Measurements from ENCODE around the gene AP1G1. TPM values are rescaled to one million over a fixed set of nuclear protein-coding genes. Genes with fewer than 3 reads are reported as not detected.

The AP1G1 gene
- polyA plus RNA-seq, 3 donors: 6.7 to 43.8 (median 10.7) TPM

DNA sequence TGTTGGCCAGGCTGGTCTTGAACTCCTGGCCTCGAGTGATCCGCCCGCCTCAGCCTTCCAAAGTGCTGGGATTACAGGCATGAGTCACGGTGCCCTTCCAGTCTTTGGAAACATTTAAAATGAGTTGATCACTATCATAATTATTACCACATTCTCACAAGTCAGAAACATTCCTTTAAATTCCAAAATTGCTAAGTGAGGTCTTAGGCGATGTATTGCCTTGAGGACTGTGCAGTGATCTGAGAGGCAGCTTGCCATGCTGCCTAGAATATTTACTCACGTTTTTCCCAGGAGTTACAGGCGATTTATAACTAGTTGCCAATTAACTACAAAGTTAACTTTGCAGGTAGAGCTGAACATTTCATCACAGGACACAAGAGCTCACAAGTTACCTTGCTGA is 31.4 kb upstream of the AP1G1 start:
- Histone ChIP-seq H3K27me3 (ENCODE audit: control insufficient read depth in 2 of 2, insufficient read depth in 2 of 2, low read length in 2 of 2) (no peaks in the 10 kb centered on the region), H3K36me3 (replicated peaks in 1 of 2; ENCODE audit: control insufficient read depth in 1 of 2, insufficient read depth in 2 of 2, low read length in 2 of 2) (no peaks in the 10 kb centered on the region), H3K9me3 (replicated peaks in 1 of 2; ENCODE audit: control insufficient read depth in 1 of 2, insufficient read depth in 1 of 2, low read length in 2 of 2) (no peaks in the 10 kb centered on the region), H2AFZ (ENCODE audit: insufficient read depth, low read depth, low read length, poor library complexity, severe bottlenecking) (no peak overlapping the region), H3K9ac (ENCODE audit: insufficient read depth, low read length, poor library complexity, severe bottlenecking) (no peak overlapping the region), H3K27ac (ENCODE audit: low read depth in 1 of 2, low read length in 2 of 2) (no peak overlapping the region), H3K4me2 (replicated peaks; ENCODE audit: extremely low read depth, low read length, poor library complexity, severe bottlenecking) (no peak overlapping the region), H3K4me3 (replicated peaks in 1 of 3; ENCODE audit: low read depth in 2 of 3, low read length in 3 of 3) (no peak overlapping the region), H3K79me2 (ENCODE audit: insufficient read depth, low read length) (no peaks in the 10 kb centered on the region), H4K20me1 (ENCODE audit: insufficient read depth, low read length) (no peaks in the 10 kb centered on the region), H3K4me1 (ENCODE audit: control insufficient read depth in 1 of 2, insufficient read depth in 2 of 2, low read length in 2 of 2) (peaks cover 1 to 2% of the 10 kb centered on the region in 2 donors)
- Mint-ChIP-seq H3K27me3 (ENCODE audit: low read depth in 3 of 3) (peaks cover 2 to 4% (median 3%) of the 10 kb centered on the region in 3 donors), H3K4me1 (peaks cover 4% of the 10 kb centered on the region), H3K27ac (no peak overlapping the region), H3K36me3 (no peaks in the 10 kb centered on the region), H3K4me3 (no peak overlapping the region), H3K9me3 (no peaks in the 10 kb centered on the region)
- WGBS (ENCODE audit: insufficient coverage): 80% methylated on average over 3 of the region's 7 CpGs
- intact Hi-C loops (cut with micrococcal nuclease): no loop called here
- no peak for DNase-seq
- no peak for TF ChIP-seq CTCF (IDR thresholded peaks at IDR 0.05)

DNA sequence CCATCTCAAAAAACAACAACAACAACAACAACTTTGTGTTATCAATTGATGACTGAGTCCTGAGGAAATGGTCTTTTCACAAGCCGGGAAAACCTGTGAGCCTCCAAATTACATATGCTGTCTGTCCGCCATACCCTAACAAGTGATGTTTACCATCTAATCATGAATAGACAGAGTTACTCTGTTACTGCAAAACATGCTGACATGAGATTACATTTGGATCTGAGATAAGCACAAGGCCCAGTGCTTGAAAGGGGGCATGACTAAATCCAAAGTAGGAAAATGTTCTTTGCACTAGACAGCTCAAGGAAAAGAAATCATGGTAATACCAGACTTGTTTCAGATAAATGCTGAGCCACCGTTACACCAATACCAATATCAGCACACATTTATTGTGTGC is 28.5 kb upstream of the AP1G1 start:
- H2AFZ ChIP-seq (ENCODE audit: insufficient read depth, low read depth, low read length, poor library complexity, severe bottlenecking): no peak overlapping the region
- no peak for TF ChIP-seq CTCF (IDR thresholded peaks at IDR 0.05)
- Mint-ChIP-seq H3K4me3 (no peak overlapping the region), H3K36me3 (no peaks in the 10 kb centered on the region), H3K27ac (no peak overlapping the region), H3K27me3 (ENCODE audit: low read depth in 3 of 3) (peaks cover 1 to 4% (median 4%) of the 10 kb centered on the region in 3 donors), H3K9me3 (peaks cover 0 to 2% (median 0%) of the 10 kb centered on the region in 7 donors), H3K4me1 (no peaks in the 10 kb centered on the region)
- H3K4me2 ChIP-seq (replicated peaks; ENCODE audit: extremely low read depth, low read length, poor library complexity, severe bottlenecking): no peak overlapping the region
- H4K20me1 ChIP-seq (ENCODE audit: insufficient read depth, low read length): no peaks in the 10 kb centered on the region
- intact Hi-C loops (cut with micrococcal nuclease): no loop called here
- H3K79me2 ChIP-seq (ENCODE audit: insufficient read depth, low read length): no peaks in the 10 kb centered on the region
- 100% methylated on average over 2 of the region's 3 CpGs for WGBS (ENCODE audit: insufficient coverage)
- H3K27me3 ChIP-seq (ENCODE audit: control insufficient read depth in 2 of 2, insufficient read depth in 2 of 2, low read length in 2 of 2): no peaks in the 10 kb centered on the region
- H3K9ac ChIP-seq (ENCODE audit: insufficient read depth, low read length, poor library complexity, severe bottlenecking): no peak overlapping the region
- no peaks in the 10 kb centered on the region for H3K9me3 ChIP-seq (replicated peaks in 1 of 2; ENCODE audit: control insufficient read depth in 1 of 2, insufficient read depth in 1 of 2, low read length in 2 of 2)
- no peak for DNase-seq
- no peaks in the 10 kb centered on the region for H3K4me1 ChIP-seq (ENCODE audit: control insufficient read depth in 1 of 2, insufficient read depth in 2 of 2, low read length in 2 of 2)
- H3K4me3 ChIP-seq (replicated peaks in 1 of 3; ENCODE audit: low read depth in 2 of 3, low read length in 3 of 3): no peak overlapping the region
- H3K36me3 ChIP-seq (replicated peaks in 1 of 2; ENCODE audit: control insufficient read depth in 1 of 2, insufficient read depth in 2 of 2, low read length in 2 of 2): no peaks in the 10 kb centered on the region
- H3K27ac ChIP-seq (ENCODE audit: low read depth in 1 of 2, low read length in 2 of 2): no peak overlapping the region
